Suprapubic skin (tissue), 4 donors: Measurements from ENCODE around the gene MCC. TPM values are rescaled to one million over a fixed set of nuclear protein-coding genes. Genes with fewer than 3 reads are reported as not detected.

Source experiments
- DNase-seq, 2 donors: peaks; one replicate each; pipeline ENCODE4 v3.0.0-alpha.2; 2019; ENCODE audit warnings: low spot score in 2 of 2
- H3K27ac ChIP-seq: fragments of 200-600 bp; sonication (generic); one replicate; pipeline ENCODE4 v1.5.1; 2019
- H3K27me3 ChIP-seq: fragments of 200-600 bp; sonication (generic); one replicate; pipeline ENCODE4 v1.5.1; 2019
- H3K36me3 ChIP-seq: fragments of 200-600 bp; sonication (generic); one replicate; pipeline ENCODE4 v1.5.1; 2019
- H3K4me1 ChIP-seq: fragments of 200-600 bp; sonication (generic); one replicate; pipeline ENCODE4 v1.5.1; 2019
- H3K4me3 ChIP-seq: fragments of 200-600 bp; sonication (generic); one replicate; pipeline ENCODE4 v1.5.1; 2019; ENCODE audit warnings: mild to moderate bottlenecking
- H3K9me3 ChIP-seq: fragments of 200-600 bp; sonication (generic); one replicate; pipeline ENCODE4 v1.5.1; 2019
- CTCF ChIP-seq, 2 donors: fragments of 200-600 bp in 1 of 2; fragments of 450-650 bp in 1 of 2; sonication (generic) in 1 of 2; IDR thresholded peaks; one replicate each; pipeline ENCODE4 v1.5.1; 2016 to 2019; ENCODE audit warnings: antibody characterized with exemption in 2 of 2, mild to moderate bottlenecking in 1 of 2, moderate library complexity in 1 of 2
- EP300 ChIP-seq: sonication (generic); formaldehyde crosslinking; IDR thresholded peaks from one replicate; pipeline ENCODE4 v1.6.1; 2017; ENCODE audit warnings: antibody characterized with exemption
- POLR2A ChIP-seq, 2 donors: fragments of 450-650 bp; IDR thresholded peaks; one replicate each; pipeline ENCODE4 v1.6.1; 2017; ENCODE audit warnings: antibody characterized with exemption in 2 of 2, mild to moderate bottlenecking in 2 of 2, moderate library complexity in 2 of 2
- POLR2AphosphoS5 ChIP-seq, 3 donors: sonication (generic); formaldehyde crosslinking; IDR thresholded peaks; one replicate each; pipeline ENCODE4 v1.6.1; 2017; ENCODE audit warnings: antibody characterized with exemption in 3 of 3
- WGBS: methylation state at CpG from one replicate; pipeline ENCODE4 v1.1.5; 2018; 5-methylcytosine and 5-hydroxymethylcytosine counted together
- total RNA-seq, 4 donors: library from RNA; depleted of rRNA; stranded (reverse); fragments of >200 nt; gene quantifications; one replicate each; pipeline ENCODE4 v1.1.0, GENCODE V29; 2016

Gene MCC
- total RNA-seq, 4 donors from 2014 or later = 67.7 to 105 (median 86.6) TPM

GRCh38 chr5:113147537-113147936 is 340.7 kb downstream of the MCC start:
- no peak for DNase-seq
- peaks cover 16% of the 10 kb centered on the region for H3K4me1 ChIP-seq
- H3K4me3 ChIP-seq = no peak overlapping the region
- no peaks in the 10 kb centered on the region for H3K27me3 ChIP-seq
- H3K36me3 ChIP-seq = no peaks in the 10 kb centered on the region
- no peak for TF ChIP-seq POLR2AphosphoS5 (IDR thresholded peaks at IDR 0.05)
- no peak for TF ChIP-seq CTCF (IDR thresholded peaks at IDR 0.05)
- TF ChIP-seq POLR2A (IDR thresholded peaks at IDR 0.05) = no peak
- no peak for TF ChIP-seq EP300
- WGBS = 88% methylated on average over 7 of the region's 7 CpGs
- no peaks in the 10 kb centered on the region for H3K9me3 ChIP-seq
- H3K27ac ChIP-seq = no peak overlapping the region

- no peak for DNase-seq
- H3K27ac ChIP-seq = no peak overlapping the region
- whole genome bisulfite sequencing = 56% methylated on average over 4 of the region's 4 CpGs
- no peaks in the 10 kb centered on the region for H3K27me3 ChIP-seq
- no peak overlapping the region for H3K4me3 ChIP-seq
- no peaks in the 10 kb centered on the region for H3K9me3 ChIP-seq
- peaks cover 20% of the 10 kb centered on the region for H3K4me1 ChIP-seq
- no peak for TF ChIP-seq POLR2AphosphoS5 (IDR thresholded peaks at IDR 0.05)
- no peak for TF ChIP-seq EP300
- no peak for TF ChIP-seq POLR2A (IDR thresholded peaks at IDR 0.05)
- no peak for TF ChIP-seq CTCF (IDR thresholded peaks at IDR 0.05)
- H3K36me3 ChIP-seq = no peaks in the 10 kb centered on the region
Observed at GRCh38 chr5:113147101-113147508, 341.1 kb downstream of the MCC start.

GRCh38 chr5:113145757-113146387 is 342.4 kb downstream of the MCC start:
- Histone ChIP-seq H3K36me3 (no peaks in the 10 kb centered on the region), H3K27me3 (no peaks in the 10 kb centered on the region), H3K27ac (no peak overlapping the region), H3K9me3 (no peaks in the 10 kb centered on the region), H3K4me3 (no peak overlapping the region), H3K4me1 (peaks cover 29% of the 10 kb centered on the region)
- 21% methylated on average over 1 of the region's 1 CpG for WGBS
- no peak for TF ChIP-seq EP300
- no peak for TF ChIP-seq POLR2AphosphoS5 (IDR thresholded peaks at IDR 0.05)
- TF ChIP-seq POLR2A (IDR thresholded peaks at IDR 0.05) = no peak
- TF ChIP-seq CTCF (IDR thresholded peaks at IDR 0.05) = no peak
- DNase-seq = no peak

- H3K4me3 ChIP-seq = no peak overlapping the region
- no peaks in the 10 kb centered on the region for H3K27me3 ChIP-seq
- WGBS = 61% methylated on average over 4 of the region's 4 CpGs
- DNase-seq = no peak
- H3K9me3 ChIP-seq = no peaks in the 10 kb centered on the region
- TF ChIP-seq CTCF (IDR thresholded peaks at IDR 0.05) (no peak), POLR2A (IDR thresholded peaks at IDR 0.05) (no peak), EP300 (no peak)
- H3K27ac ChIP-seq = peak overlapping the region; percentile 42
- no peaks in the 10 kb centered on the region for H3K36me3 ChIP-seq
- H3K4me1 ChIP-seq = peaks cover 21% of the 10 kb centered on the region
Observed at GRCh38 chr5:113142186-113142585, 346.1 kb downstream of the MCC start.

- no peaks in the 10 kb centered on the region for H3K36me3 ChIP-seq
- DNase-seq = no peak
- 61% methylated on average over 9 of the region's 9 CpGs for WGBS
- peak overlapping the region; percentile 42 for H3K27ac ChIP-seq
- no peaks in the 10 kb centered on the region for H3K9me3 ChIP-seq
- no peak for TF ChIP-seq CTCF (IDR thresholded peaks at IDR 0.05)
- no peak for TF ChIP-seq EP300
- H3K4me1 ChIP-seq = peaks cover 20% of the 10 kb centered on the region
- H3K4me3 ChIP-seq = no peak overlapping the region
- H3K27me3 ChIP-seq = no peaks in the 10 kb centered on the region
Observed at GRCh38 chr5:113140837-113141671, 347.2 kb downstream of the MCC start.
